ENCODE results near the gene TSPAN18. TPM values are rescaled to one million over a fixed set of nuclear protein-coding genes. Genes with fewer than 3 reads are reported as not detected.

The TSPAN18 gene
- total and polyA plus RNA-seq, 10 of the 15 experiments (the other 5 are each of a cell fraction or from before 2014, with no cell fraction given): 0.02 to 0.77 (median 0.13) TPM; not detected in 1

GRCh38 chr11:44775366-44775984, 48.7 kb downstream of the TSPAN18 start:
- peak; percentile 94 for ATAC-seq
- H3K4me3 ChIP-seq: no peak overlapping the region
- peak; percentile 91 for FAIRE-seq
- no peak overlapping the region for H3K9ac ChIP-seq (ENCODE audit: control insufficient read depth, insufficient read depth, low read length)
- ChIA-PET CTCF (interaction anchor here (0.7 to 5.1 kb wide), 35 partner anchors 9 to 671 kb away, joined by 3 to 38 read pairs (median 5); no protein-coding TSS in a partner anchor), SMC1A (ENCODE audit: uncharacterized antibody, unreplicated experiment) (interaction anchor here (0.7 to 1.7 kb wide), 10 partner anchors 17 to 220 kb away, joined by 3 to 10 read pairs (median 4); no protein-coding TSS in a partner anchor), RAD21 (ENCODE audit: unreplicated experiment) (interaction anchor here (1.3 to 2.2 kb wide), 5 partner anchors 119 to 220 kb away, joined by 3 to 13 read pairs (median 5); no protein-coding TSS in a partner anchor), POLR2A (no interaction called here)
- no peaks in the 10 kb centered on the region for H3K9me3 ChIP-seq (replicated peaks; ENCODE audit: control insufficient read depth, insufficient read depth, low read length)
- in situ Hi-C loops (cut with MboI) (loop anchor here (10.0 kb wide), 1 partner anchor 221 kb away; no protein-coding TSS in a partner anchor), intact Hi-C loops (cut with micrococcal nuclease; ENCODE audit: unreplicated experiment) (loop anchor here (5.0 kb wide), 6 partner anchors 48 to 488 kb away; partner anchors contain the start of gene TSPAN18)
- TF ChIP-seq, protein P1, sequence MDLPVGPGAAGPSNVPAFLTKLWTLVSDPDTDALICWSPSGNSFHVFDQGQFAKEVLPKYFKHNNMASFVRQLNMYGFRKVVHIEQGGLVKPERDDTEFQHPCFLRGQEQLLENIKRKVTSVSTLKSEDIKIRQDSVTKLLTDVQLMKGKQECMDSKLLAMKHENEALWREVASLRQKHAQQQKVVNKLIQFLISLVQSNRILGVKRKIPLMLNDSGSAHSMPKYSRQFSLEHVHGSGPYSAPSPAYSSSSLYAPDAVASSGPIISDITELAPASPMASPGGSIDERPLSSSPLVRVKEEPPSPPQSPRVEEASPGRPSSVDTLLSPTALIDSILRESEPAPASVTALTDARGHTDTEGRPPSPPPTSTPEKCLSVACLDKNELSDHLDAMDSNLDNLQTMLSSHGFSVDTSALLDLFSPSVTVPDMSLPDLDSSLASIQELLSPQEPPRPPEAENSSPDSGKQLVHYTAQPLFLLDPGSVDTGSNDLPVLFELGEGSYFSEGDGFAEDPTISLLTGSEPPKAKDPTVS (IDR thresholded peaks at IDR 0.05; ENCODE audit: low read depth, low read length): no peak
- TF ChIP-seq SMC3 (IDR thresholded peaks at IDR 0.05; ENCODE audit: borderline replicate concordance, low read length) (peak; percentile 61; the same call in 1 of the 2 replicates), RAD21 (IDR thresholded peaks at IDR 0.05; ENCODE audit: insufficient read depth, low read depth, low read length) (peak; percentile 52), BHLHE40 (IDR thresholded peaks at IDR 0.05; ENCODE audit: borderline replicate concordance in 1 of 2, low read depth in 2 of 2, low read length in 1 of 2) (peak in 1 of 2 experiments; percentile 69; a peak in 2 of 4 replicates), CTCF (IDR thresholded peaks at IDR 0.05 in 2 of 3, conservative IDR thresholded peaks at IDR 0.05 in 1 of 3; ENCODE audit: control insufficient read depth in 2 of 3, extremely low read depth in 1 of 3, insufficient read depth in 1 of 3, low read depth in 3 of 3, low read length in 3 of 3) (peak; percentile 70 to 84 (median 77)), SREBF1 (IDR thresholded peaks at IDR 0.05; ENCODE audit: low read length) (no peak)
- TF ChIP-seq, protein P2, sequence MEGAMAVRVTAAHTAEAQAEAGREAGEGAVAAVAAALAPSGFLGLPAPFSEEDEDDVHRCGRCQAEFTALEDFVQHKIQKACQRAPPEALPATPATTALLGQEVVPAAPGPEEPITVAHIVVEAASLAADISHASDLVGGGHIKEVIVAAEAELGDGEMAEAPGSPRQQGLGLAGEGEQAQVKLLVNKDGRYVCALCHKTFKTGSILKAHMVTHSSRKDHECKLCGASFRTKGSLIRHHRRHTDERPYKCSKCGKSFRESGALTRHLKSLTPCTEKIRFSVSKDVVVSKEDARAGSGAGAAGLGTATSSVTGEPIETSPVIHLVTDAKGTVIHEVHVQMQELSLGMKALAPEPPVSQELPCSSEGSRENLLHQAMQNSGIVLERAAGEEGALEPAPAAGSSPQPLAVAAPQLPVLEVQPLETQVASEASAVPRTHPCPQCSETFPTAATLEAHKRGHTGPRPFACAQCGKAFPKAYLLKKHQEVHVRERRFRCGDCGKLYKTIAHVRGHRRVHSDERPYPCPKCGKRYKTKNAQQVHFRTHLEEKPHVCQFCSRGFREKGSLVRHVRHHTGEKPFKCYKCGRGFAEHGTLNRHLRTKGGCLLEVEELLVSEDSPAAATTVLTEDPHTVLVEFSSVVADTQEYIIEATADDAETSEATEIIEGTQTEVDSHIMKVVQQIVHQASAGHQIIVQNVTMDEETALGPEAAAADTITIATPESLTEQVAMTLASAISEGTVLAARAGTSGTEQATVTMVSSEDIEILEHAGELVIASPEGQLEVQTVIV (IDR thresholded peaks at IDR 0.05; ENCODE audit: borderline replicate concordance, partially characterized antibody): no peak
- H3K79me2 ChIP-seq (ENCODE audit: control insufficient read depth, insufficient read depth, low read length): no peaks in the 10 kb centered on the region
- H3K36me3 ChIP-seq (ENCODE audit: control insufficient read depth in 2 of 2, insufficient read depth in 2 of 2, low read length in 1 of 2): no peaks in the 10 kb centered on the region
- no peak overlapping the region for H2AFZ ChIP-seq (ENCODE audit: control insufficient read depth, low read depth, low read length)
- no peaks in the 10 kb centered on the region for H3K4me1 ChIP-seq (ENCODE audit: control insufficient read depth, insufficient read depth, low read length)
- H3K27ac ChIP-seq (ENCODE audit: control insufficient read depth, insufficient read depth): no peak overlapping the region
- BruUV-seq (replicated peaks): no TSS peak
- WGBS (ENCODE audit: insufficient coverage, insufficient replicate concordance, low lambda C conversion rate, missing lambda C conversion rate): 3% methylated on average over 12 of the region's 12 CpGs
- no peak overlapping the region for H3K4me2 ChIP-seq (ENCODE audit: control insufficient read depth, insufficient read depth)
- H4K20me1 ChIP-seq (ENCODE audit: control insufficient read depth, insufficient read depth): no peaks in the 10 kb centered on the region
- peaks cover 0 to 1% of the 10 kb centered on the region in 2 experiments; a peak in 1 of 4 replicates for H3K27me3 ChIP-seq (replicated peaks in 1 of 2; ENCODE audit: control insufficient read depth in 2 of 2, insufficient read depth in 2 of 2, low read length in 1 of 2)
- DNase-seq (ENCODE audit: low read depth, low spot score): no peak
